SU-DHL-6 (cell line): ENCODE data around the gene SLAIN1.

Experiments used
- EZH2phosphoT487 ChIP-seq: fragments of 200-600 bp; sonication (generic), shearing (Covaris generic); conservative IDR thresholded peaks from 2 replicates; pipeline ENCODE4 v1.6.1; 2018; ENCODE audit warnings: mild to moderate bottlenecking, antibody characterized with exemption, low read length, moderate library complexity, mixed read lengths
- TF ChIP-seq, protein P1 (sequence below): fragments of 200-600 bp; sonication (generic); IDR thresholded peaks from one replicate; pipeline ENCODE4 v1.5.1; 2017; ENCODE audit warnings: antibody characterized with exemption, mild to moderate bottlenecking, low read length, moderate library complexity; ENCODE audit not compliant: insufficient read depth, poor library complexity, severe bottlenecking

DNA sequence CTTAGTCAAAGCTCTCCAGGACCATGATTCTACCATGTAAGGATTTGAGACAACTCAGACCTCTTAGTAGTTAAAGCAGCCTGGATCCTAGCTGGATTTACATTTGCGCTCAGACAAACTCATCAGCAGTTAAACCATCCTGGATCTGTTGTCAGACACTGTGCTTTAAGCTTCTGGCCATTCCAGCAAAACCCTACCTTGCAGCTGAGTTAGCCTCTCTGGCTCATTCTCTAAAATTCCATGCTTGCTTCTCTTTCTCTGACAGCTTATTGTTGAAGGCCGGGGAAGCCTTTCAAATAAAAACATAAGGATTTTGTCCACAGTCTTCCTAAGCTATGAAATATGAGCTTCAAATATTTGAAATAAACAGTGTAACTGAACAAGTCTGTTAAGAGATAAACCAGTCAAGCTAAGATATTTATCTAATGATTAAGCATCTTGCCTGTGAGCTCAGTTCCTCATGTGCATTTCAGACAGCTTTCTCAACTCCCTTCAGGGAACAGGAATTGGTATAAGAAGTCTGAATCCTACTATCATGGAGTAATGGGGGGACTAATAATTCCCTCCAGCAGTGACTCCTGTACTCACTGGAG lies 89.3 kb downstream of the SLAIN1 start:
- TF ChIP-seq, protein P1, sequence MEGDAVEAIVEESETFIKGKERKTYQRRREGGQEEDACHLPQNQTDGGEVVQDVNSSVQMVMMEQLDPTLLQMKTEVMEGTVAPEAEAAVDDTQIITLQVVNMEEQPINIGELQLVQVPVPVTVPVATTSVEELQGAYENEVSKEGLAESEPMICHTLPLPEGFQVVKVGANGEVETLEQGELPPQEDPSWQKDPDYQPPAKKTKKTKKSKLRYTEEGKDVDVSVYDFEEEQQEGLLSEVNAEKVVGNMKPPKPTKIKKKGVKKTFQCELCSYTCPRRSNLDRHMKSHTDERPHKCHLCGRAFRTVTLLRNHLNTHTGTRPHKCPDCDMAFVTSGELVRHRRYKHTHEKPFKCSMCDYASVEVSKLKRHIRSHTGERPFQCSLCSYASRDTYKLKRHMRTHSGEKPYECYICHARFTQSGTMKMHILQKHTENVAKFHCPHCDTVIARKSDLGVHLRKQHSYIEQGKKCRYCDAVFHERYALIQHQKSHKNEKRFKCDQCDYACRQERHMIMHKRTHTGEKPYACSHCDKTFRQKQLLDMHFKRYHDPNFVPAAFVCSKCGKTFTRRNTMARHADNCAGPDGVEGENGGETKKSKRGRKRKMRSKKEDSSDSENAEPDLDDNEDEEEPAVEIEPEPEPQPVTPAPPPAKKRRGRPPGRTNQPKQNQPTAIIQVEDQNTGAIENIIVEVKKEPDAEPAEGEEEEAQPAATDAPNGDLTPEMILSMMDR, result no peak
- TF ChIP-seq EZH2phosphoT487, result no peak
